Upper lobe of left lung (tissue), 4 donors: ENCODE measurements around the gene LAMP2.

Experiments
- CTCF ChIP-seq, 6 experiments: fragments of 450-650 bp in 4 of 6; fragments of 200-600 bp in 2 of 6; sonication (generic) in 2 of 6; IDR thresholded peaks; one replicate each; pipeline ENCODE4 v1.5.1; 2016 to 2019; ENCODE audit warnings: antibody characterized with exemption in 6 of 6
- POLR2A ChIP-seq, 4 donors: fragments of 450-650 bp; IDR thresholded peaks; one replicate each; pipeline ENCODE4 v1.5.1; 2016 to 2017; ENCODE audit warnings: antibody characterized with exemption in 4 of 4, mild to moderate bottlenecking in 2 of 4
- POLR2AphosphoS5 ChIP-seq, 2 donors: sonication (generic); formaldehyde crosslinking; IDR thresholded peaks; one replicate each; pipeline ENCODE4 v1.5.1; 2017; ENCODE audit warnings: antibody characterized with exemption in 2 of 2

DNA sequence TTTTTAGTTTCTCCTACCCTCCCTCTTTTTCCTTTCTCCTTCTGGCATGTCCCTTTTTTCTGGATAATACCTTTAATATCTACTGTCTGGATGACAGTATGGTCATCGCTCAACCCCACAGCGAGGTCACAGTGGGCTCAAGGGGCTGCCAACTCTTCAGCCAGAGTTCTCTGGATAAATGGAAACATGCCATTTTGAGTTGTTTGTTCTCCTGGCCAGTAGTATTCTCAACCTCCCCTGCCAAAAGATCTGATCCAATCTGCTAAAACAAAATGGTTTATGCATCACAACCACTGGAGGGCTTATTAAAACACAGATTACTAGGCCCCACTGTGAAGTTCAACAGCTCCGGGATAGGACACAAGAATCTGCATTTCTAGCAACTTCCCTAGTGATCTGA, 5.0 kb upstream of the LAMP2 start:
- TF ChIP-seq CTCF (IDR thresholded peaks at IDR 0.05) (no peak), POLR2A (IDR thresholded peaks at IDR 0.05) (no peak), POLR2AphosphoS5 (IDR thresholded peaks at IDR 0.05) (no peak)
